ENCODE results near the gene CALM1.

The CALM1 gene

DNA sequence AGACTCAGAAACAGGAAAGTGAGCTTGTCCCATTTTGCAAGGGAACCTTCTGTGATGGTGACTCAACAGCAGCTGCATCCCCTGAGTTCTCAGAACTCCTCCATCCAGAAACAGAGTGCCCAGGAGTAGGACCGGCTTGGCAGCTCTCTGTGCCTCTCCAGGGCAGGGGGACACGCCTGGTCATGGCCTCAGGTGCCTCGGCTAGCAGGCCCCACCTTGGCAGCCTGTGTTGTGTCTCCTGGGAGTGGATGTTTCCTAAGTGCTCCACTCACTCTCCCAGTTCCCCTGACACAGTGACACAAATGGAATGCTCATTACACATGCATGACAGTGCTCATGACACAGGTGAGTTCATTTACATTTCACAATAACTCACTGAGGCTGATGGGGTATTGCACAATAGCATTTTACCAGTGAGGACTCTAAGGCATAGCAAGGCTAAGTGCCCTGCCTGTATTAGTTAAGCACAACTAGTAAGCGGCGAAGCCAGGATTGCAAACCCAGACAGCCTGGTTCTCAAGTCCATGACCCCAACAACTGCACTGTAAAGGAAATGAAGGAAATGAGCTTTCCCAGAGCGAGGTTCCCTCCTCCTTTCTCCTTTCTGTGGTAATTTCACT is 47.4 kb downstream of the CALM1 start:
- DNase-seq, result no peak

DNA sequence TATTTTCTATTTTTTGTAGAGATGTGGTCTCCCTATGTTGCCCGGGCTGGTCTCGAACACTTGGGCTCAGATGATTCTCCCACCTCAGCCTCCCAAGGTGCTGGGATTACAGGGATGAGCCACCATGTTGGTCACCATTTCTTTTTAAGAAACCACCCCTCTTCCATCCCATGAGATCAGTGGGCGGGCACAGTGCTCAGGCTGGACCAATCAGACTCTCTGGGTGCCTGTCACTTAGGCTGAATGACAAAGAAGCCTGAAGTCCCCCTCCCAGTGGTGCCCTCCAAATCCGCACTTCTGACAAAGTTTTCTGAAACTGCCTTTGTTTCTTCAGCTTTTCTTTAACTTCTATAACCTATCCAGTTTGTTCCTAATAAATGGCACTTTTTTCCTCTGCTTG is 48.2 kb downstream of the CALM1 start:
- no peak for DNase-seq

DNA sequence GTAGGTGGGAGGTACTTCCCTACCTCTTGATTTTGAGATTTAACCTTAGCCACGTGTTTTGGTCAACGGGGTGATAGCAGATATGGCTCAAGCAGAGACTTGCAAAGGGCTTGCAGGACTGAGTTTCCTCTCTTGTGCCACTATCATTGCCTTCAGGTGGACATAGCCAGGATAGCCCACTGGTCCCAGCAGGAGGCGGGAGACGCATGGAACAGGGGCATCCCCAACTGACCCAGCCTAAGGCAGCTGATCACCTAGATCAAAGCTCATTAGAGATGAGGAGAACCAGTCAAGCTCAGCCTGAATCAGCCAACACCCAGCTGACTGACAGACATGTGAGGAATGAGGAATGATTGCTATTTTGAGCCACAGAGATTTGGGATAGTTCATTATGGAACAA is 49.6 kb downstream of the CALM1 start:
- DNase-seq, result no peak

DNA sequence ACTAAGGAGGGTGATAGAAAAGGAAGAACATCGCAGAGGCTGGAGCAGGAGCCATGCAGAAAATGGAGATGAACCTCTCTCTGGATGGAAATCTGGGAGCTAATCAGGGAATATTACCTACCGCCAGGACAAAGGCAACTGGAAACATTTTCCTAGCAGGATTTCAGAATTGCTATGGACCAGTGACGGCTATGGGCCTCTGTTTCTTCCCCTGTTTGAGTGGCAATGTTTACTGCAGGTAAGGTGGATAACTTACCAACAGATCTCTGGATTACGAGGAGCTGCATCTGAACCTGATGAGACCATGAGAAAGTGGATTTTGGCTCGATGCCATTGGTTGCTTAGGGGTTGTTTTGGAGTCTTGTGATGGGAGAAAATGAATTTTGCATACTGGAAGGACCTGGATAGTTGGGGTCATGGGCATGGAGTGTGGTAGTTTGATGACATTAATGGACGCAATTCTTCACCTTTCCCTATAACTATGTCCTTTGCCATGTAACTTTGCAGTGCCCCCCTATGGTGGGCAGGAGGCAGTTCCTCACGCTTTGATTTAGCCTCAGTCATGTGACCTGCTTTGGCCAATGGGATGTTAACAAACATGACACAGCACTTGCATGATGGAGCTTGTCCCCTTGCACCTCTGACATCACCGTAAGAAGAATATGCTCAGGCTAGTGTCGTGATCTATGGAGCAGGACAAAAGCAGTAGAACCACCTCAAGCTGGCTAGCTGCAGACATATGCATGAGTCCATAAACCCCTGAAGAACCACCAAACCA is 51.1 kb downstream of the CALM1 start:
- no peak for DNase-seq

DNA sequence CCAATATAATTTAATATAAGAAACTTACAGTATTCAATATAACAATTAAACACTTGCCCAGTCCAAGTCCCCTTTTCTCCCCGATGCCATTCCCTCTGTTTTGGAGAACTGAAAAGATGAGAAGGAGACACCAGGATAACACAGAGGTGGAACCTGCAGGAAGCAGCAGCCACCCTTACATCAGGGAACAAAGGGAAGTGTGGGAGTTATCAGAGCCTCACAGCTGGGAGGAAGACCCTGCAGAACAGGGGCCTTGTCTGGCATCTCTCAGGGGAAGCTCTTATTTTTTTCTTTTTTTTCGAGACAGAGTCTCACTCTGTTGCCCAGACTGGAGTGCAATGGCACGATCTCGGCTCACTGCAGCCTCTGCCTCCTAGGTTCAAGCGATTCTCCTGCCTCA is 52.6 kb downstream of the CALM1 start:
- DNase-seq, result no peak

DNA sequence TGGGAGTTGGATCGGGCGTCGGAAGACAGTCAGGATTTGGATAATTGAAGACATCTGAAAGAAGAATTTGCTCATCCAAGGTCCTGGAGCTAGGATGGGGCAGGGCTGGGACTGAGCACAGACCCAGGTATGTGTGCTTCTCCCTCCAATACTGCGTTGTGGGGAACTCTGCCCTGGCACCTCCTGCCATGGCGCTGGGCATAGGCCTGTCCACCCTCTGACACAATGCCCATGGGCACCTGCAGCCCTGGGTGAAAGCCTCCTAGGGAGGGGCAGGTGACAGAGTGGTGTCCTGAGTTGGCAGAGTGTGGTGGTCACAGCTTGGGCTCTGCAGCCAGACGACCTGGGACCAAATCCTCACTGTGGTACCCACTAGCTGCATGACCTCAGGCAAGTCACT is 53.3 kb downstream of the CALM1 start:
- DNase-seq, result no peak

DNA sequence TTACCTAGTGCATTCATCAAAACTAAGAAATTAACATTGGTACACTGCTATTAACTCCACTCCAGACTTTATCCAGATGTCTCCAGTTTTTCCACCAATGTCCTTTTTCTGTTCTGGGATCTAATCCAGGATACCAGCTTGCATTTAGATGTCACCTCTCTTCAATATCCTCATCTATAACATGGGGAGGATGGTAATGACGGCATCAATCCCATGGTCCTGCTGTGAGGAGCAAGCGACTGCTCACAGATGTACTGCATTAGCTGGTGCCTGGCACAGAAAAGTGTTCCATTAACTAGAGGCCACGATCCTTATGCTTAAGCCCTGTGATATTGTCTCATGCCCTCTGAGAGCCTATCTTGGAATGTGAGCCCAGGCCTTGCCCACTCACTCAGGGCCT is 53.8 kb downstream of the CALM1 start:
- no peak for DNase-seq

DNA sequence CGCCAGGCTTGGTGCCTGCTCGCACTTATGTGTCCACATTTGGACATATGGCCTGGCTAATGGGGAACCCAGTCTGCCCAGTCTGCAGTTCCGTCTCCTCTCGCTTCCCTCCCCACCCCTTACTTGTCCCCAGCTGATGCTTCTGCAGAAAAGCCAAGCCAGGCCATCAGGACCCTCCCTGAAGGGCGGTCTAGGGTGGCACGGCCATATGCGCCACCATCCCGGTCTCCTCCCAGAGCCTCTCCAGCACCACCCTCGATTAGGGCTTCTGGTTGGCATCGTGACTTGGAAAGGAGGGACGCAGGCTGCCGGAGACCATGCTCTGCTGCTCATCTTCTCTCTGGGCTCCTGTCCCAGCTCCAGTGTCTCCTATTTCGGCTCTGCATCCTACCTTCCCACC is 54.6 kb downstream of the CALM1 start:
- DNase-seq, result no peak

DNA sequence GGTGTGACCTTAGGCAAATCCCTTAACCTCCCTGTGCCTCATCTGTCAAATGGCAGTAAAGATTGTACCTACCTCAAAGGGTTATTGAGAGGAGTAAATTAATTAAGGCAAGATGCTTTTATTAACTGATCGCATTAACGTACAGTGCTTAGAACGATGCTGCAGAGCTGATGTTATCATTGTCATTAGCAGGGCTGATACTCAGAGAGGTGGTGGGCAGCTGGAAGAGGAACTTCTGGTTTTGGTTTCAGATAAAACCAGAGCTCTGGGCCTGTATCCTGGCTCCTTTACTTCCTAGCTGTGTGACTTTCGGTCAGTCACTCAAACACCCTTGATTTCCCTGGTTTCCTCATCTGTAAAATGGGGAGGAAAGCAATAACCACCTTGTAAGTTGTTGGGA is 55.1 kb downstream of the CALM1 start:
- DNase-seq, result no peak

DNA sequence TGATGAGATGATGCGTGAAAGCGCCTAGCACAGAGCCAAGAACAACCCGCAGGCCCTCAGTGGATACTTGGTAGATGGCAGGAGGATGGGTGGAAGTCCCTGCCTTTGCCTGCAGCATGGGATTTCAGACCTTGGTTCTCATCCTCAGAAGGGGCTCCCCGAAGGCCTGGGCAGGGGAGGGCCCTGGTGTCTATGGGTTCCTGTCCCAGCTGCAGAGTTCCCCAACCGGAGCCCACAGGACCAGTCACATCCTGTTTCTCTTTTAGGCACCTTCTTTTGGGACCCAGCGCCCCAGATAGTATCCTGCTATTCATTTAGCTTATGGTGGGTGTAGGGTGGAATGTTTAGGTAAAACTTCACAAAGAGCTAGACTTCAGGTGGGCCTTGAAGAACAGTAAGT is 55.5 kb downstream of the CALM1 start:
- DNase-seq, result no peak

DNA sequence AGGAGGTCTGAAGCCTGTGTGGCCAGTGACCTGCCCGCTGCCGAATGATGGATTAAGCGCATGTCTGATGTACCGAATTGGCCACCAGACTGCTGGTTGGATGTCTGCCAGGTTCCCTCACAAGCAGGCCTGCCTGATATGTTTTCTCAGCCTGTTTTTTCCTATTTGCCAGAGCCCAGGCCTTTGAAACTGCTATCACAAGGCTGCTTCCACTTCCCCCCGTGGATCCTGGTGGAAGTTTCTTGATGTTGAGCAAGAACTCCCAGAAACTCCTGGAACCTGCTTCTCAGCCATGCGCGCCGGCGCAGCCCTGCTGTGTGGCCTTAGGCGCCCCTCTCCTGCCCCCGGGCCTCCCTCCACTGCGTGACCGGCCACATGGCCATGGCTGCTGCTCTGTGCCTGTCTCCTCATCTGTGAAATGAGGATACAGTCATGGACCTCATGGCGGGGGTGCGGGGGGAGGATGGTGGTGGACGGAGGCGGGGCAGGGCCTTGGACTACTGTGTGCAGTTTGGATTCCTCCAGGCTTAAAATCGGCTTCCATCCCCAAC is 56.6 kb downstream of the CALM1 start:
- no peak for DNase-seq

DNA sequence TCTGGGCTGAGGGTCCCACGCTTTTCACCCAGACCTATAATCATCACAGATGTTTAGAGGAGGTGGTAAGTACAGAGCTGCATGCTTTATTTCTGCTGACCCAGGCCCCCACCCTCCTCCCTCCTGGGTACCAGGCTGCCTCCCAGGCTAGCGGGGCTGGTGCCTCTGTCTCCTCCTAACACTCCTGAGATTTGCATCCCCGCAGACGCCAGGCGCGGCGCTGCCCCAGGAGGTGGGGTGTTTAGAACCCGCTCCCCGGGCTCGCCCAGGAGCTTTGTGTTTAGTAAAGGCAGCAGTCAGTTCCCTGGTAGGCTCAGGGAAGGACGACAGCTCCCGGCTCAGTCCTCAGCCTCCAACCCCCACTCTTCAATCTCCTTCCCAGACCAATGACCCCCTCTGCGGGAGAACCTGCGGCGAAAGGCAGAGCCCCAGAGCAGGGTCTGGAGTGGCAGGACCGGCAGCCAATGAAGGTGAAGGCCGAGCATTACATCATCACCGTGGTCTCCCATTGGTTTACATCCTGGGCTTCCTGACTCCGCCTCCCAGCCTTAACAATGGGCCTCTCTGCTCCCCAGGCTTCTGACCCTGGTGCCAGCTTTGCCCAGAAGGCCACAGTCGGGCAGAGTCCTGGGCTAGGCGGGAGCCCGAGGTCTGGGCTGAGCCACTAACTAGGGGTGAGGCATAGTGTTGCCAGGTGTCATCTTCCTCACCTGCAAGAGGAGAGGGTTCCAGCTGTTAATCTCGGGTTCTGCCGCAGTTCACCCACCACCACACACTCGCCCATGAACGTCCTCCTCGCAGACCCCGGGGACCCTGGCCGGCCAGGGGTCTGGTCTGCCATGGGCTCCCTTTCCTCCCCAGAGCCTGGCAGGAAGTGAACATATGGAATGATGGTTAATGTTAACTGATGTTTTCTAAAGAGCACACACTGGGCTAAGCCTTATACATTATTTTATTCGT is 57.5 kb downstream of the CALM1 start:
- DNase-seq, result no peak

DNA sequence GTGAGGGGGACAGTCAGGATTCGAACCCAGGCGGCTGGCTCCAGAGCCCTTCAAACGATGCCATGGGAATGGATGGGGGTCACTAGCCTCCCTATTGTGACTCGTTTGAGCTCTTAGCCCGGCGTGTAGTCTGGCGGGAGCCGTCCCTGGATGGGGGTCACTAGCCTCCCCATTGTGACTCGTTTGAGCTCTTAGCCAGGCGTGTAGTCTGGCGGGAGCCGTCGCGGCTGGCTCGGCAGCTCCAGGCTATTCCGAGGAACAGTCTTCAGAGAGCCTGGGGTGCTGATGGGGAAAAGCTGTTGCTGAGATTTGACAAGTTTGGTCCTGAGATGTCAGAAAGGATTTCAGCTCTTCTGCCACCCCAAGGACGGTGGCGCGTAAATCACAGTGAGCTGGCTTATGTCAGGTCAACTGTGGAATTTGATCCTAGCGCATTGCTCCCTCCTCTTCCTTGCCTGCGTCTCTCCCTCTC is 58.3 kb downstream of the CALM1 start:
- DNase-seq, result no peak

DNA sequence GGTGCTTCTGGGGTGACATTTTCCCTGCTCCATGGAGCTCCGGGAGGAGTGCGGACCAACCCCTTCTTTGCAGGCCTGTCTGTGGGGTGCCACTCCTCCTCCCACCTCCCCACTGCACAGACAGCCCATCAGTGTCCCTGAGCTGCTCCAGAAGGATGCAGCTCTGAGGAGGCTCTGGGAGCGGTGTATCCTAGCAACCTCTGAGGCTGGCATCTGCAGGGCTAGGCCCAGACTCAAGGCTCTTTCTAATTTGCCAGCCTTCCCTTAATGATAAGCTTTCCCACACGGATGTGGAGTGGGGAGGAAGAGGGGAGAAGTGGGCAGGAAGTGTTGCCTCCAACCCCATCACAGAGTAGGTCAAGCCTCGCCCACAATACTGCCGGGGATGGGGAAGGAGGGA is 59.7 kb downstream of the CALM1 start:
- no peak for DNase-seq

DNA sequence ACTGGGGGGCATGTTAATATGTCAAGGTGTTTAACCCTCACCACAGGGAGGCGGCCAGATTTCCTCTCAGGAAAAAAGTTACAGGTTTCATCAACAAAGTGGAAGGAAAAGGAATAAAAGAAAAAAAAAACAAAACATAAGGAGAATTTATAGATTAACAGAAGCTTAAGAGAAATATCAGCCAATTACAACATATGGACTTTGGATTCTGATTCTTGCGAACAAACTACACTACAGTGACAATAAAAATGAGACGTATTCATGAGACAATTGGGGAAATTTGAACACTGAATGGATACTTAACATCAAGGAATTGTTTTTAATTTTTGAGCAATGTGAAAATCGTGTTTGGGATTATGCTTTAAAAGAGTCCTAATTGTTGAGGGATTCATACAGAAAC is 60.4 kb downstream of the CALM1 start:
- no peak for DNase-seq
